GM21447 (cell line): ENCODE data around the gene TSSK2.
"Not testable (repeated sequence)": the region's sequence is repeated elsewhere in the genome, so short reads cannot be mapped to it uniquely, and the experiment has no call there.

Experiments
- ATAC-seq: cut with Tn5 transposase; IDR thresholded peaks from one replicate; pipeline ENCODE4 v1.9.1; 2021; ENCODE audit not compliant: unreplicated experiment

Gene TSSK2

GRCh38 chr22:19138217-19139000 is 7.3 kb downstream of the TSSK2 start:
- ATAC-seq, result no peak

GRCh38 chr22:19139001-19139356 is 7.9 kb downstream of the TSSK2 start:
- ATAC-seq, result no peak

GRCh38 chr22:19139974-19140373 is 8.9 kb downstream of the TSSK2 start:
- no peak for ATAC-seq

DNA sequence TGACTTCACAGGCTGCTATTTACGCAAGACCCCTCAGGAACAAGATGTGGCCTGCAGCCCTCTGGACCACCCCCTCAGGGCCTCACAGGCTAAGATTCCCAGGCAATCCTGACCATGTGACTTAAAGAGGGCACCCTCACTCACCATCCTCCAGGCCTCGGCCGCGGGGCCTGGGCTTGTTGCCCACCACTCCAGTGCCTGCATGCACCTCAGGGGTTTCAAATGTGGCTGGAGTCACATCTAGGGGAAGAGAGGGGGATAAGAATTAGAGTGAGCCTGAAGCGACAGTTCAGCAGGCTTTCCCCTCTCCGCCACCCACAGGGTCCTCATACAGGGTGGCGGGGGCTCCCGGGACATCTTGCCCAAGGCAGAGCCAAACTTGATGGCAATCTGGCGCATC is 11.3 kb downstream of the TSSK2 start:
- ATAC-seq, result no peak

- no peak for ATAC-seq
These were observed 12.1 kb downstream of the TSSK2 start for GRCh38 chr22:19143212-19143611.

DNA sequence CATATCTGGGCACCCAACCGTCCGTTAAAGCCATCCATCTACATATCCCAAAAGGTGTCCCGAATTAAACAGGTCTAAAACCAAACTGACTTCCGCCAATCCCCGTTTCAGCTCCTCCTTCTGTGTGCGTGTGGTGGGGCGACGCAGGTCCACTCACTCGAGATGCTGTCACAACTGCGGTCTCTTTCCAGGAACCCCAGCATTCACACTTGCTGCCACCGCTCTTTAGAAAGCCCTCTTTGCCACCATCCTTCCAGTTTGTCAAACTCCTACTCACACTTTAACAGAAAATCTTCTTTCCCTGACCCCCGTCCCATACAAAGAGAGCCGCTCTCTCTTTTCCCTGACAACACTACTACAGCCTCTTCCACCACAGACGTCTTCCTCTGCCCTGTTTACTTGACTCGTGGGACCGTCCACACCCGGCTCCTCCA is 12.9 kb downstream of the TSSK2 start:
- ATAC-seq, result no peak

DNA sequence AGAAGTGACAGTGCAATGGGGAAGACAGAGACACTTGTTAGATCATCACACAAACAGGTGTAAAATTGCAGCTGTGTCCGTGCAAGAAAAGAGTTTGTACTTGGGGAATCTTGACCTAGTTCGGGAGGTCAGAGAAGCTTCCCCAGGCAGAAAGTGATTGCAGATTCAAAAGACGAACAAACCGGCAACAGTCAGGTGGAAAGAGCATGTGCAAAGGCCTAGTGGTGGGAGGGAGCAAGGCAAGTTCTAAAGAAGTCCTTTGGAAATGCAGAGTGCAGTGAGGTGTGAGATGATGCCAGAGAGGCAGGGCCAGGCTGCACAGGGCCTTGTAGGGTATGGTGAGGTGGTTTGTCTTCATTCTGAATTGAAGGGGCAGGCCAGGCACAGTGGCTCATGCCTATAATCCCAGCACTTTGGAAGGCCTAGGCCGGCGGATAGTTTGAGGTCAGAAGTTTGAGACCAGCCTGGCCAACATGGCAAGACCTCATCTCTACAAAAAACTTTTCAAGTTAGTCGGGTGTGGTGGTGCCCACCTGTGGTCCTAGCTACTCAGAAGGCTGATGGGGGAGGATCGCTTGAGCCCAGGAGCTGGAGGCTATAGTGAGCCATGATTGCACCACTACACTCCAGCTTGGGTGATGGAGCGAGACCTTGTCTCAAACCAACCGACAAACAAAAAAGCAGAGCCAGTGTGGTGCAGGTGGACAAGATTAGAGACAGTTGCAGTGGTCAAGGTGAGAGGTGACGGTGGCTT is 15.3 kb downstream of the TSSK2 start:
- ATAC-seq, result no peak

DNA sequence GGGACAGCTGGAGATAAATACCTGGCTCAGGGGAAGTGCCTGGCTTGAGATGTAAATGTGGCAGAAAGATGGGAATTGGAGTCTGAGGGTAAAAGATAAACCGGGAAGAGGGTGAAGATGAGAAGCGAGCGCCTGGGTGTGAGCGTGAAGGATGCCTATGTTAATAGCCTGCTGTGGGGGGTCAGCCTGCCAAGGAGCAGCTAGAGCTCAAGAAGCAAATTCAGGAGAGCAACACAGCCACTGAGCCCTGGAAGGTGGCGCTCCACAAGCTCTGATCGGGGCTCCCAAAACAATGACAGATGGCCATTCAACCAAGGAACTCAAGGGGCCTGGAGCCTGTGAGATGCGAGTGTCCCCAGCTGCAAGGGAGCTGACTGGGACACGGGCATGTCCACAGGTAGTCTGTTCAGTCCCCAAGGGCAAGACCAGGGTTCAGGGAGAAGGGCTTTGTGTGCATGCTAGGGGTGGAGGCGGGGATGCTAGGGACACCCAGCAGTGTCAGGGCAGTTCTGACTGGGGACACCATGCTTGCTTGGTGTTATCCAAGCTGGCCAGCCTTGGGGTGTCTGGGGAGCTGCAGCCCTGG is 16.2 kb downstream of the TSSK2 start:
- no peak for ATAC-seq

GRCh38 chr22:19148417-19149046 is 17.4 kb downstream of the TSSK2 start:
- no peak for ATAC-seq

DNA sequence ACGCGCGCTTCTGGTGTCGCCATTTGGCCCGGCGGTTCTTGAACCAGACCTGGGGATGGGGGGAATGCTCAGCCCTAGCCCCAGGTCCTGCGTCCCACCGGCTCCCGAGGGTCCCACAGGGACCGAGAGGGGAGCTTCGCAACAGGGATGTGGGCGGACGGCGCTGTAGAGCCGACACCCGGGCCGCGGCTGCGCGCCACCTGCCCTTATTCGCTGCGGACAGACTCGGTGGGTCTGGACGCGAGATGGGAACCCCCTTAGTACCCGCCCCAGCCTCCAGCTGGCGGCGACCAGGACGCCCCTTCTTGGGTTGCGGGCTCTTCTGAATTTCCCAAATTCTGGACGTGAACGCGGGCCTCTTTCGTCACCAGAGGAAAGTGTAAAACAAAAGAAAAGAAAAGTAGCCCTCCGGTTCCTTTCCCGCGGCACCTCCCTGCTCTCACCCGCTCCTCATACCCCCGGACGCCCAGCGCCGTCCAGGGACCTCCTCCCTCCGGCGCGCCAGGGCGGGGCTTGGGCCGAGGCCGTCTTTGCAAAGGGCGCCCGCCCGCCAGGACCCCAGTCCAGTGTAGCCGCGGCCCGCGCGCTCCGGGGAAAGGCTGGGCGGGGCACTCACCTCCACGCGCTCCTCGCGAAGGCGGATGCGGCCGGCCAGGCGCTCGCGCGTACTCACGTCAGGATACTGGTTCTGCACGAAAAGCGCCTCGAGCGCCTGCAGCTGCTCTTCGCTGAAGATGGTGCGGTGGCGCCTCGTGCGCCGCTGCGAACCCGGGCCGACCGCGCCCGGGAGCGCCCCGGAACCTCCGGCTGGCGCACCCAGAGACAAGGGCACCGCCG is 18.2 kb downstream of the TSSK2 start:
- ATAC-seq, result no peak

DNA sequence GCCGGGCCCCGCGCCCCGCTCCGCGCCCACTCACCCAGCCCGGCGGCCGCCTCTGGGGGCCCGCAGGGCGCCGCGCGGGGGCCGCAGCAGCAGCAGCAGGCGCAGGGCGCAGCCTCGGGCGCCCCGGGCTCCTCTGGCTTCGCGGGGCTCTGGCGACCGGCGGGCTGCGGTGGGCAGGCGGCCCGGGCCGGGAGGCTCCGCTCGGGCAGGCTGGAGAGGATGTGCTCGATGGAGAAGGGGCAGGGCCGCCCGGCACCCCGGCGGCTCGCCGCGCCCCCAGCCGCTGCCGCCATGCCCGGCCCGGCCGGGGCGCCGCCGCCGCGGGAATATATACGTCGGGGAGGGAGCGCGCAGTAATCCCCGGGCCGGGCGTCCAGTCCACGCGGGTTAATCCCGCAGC is 18.9 kb downstream of the TSSK2 start, which contains the start of gene GSC2:
Gene GSC2, minus strand, starts transcription at position 302 of the 400 bp plus-strand sequence. Its CDS starts 9 bp downstream, at position 293.
- ATAC-seq, result no peak

DNA sequence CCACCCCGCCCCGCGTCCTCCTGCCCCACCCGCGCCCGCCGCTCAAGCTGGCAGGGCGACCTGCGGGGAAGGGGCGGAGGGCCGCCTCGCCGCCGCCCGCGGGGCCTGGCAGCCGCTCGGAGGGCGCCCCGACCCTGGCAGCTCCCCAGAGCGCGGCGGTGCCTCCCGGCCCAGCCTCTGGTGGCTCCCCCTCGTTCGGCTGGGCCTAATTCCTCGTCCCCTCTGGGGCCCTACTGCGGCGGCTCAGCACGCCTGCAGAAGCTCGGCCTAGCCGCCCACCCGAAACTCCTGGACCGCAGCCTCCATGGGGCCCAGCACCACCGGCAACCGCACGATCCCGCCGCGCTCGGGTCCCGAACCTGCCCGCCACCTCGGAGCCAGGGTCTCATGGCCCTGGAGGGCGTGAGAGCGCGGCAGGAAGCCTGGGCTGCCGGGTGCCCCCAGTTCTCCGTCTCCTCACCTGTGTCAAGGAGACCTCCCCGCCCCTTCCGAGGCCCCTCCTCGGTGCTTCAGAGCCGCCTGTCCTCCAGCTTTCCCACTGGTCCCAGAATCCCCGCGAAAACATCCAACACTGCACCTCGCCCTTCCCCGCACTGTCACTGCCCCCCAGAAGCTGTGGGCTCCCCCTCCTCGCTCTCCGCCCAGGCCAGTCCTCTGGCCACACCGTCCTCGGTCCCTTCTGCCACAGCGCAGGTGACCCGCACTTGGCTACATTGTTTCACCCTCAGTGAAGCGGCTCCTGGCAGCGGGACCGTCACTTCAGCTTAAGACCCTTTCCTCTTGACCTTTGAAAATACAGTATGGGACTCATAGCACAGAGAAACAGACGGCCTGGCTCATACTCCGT is 19.6 kb downstream of the TSSK2 start:
- no peak for ATAC-seq

DNA sequence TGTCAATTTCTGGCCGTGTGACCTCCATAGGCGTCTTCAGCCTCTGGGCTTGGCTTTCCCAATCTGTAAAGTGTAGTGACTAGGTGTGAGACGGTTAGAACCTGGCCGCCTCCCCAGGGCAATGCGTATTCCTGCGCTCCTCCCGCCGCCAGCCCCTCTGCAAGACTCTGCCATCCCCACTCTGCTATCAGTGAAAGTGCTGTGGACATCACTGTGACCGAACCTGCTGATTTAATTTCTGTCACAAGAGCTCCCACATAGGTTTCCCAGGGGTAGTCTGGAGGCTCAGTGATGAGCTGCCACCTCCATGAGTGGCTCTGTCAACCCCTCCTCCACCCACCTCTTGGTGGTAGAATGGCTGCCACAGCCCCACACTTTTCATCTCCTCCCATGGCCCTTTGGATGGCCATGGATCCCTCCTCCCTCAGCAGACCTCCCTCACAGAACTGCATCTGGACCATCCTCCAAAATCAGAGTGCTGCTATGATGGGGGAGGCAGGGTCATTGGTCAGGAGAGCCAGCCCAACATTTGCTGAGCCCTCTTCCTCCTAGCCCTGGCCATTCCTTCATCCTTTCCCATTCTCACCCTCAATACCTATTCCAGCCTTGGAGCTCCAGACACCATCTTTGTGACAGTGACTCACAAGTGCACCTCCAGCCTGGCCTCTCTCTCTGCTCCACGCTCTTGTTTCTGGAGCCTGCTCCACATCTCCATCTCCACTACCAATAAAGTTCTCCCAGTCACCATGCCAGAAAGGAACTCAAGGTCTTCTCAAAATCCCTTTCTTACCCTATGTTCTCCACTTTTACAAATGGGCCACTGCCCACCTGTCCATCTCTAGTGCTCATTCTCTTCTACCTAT is 20.5 kb downstream of the TSSK2 start:
- no peak for ATAC-seq

GRCh38 chr22:19152942-19153883 is 22.1 kb downstream of the TSSK2 start:
- no peak for ATAC-seq

- not testable (repeated sequence) for ATAC-seq
These were observed 25.0 kb downstream of the TSSK2 start for GRCh38 chr22:19156109-19156508.

DNA sequence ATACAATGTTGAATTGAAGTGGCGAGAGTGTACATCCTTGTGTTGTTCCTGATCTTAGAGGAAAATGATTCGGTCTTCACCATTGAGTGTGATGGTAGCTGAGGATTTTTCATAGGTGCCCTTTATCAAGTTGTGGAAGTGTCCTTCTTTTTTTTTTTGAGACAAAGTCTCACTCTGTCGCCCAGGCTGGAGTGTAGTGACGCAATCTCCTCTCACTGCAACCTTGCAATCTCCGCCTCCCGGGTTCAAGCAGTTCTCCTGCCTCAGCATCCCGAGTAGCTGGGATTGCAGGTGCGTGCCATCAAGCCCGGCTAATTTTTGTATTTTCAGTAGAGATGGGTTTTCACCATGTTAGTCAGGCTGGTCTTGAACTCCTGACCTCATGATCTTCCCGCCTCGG is 27.5 kb downstream of the TSSK2 start:
- not testable (repeated sequence) for ATAC-seq

- ATAC-seq, result no peak
These were observed 33.3 kb downstream of the TSSK2 start for GRCh38 chr22:19164425-19164824.

DNA sequence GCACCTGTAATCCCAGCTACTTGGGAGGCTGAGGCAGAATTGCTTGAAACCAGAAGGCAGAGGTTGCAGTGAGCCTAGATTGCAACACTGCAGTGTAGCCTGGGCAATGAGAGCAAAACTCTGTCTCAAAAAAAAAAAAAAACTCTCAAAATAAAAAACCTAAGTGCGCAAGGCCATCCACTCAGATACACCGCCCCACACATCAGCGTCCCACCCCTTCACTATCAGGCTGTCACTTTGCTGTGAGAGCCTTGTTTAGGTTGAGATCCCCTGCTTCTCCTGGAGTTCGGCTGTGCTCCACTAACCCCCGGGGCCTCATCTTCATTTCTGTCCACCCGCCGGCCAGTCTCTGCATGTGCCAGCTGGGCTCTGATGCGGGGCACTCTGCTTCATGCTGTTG is 35.3 kb downstream of the TSSK2 start:
- ATAC-seq, result no peak
